GM12873 (cell line): ENCODE data around the gene NAALADL2.

Source experiments
- TF ChIP-seq, protein P1 (sequence below): IDR thresholded peaks from 2 replicates; pipeline ENCODE4 v1.5.1; 2012; ENCODE audit warnings: low read depth, mild to moderate bottlenecking, moderate library complexity, low read length, control low read depth; ENCODE audit not compliant: insufficient read depth; ENCODE audit errors: missing control alignments

Gene NAALADL2

GRCh38 chr3:175606650-175607318 lies 747.6 kb downstream of the NAALADL2 start:
- TF ChIP-seq, protein P1, sequence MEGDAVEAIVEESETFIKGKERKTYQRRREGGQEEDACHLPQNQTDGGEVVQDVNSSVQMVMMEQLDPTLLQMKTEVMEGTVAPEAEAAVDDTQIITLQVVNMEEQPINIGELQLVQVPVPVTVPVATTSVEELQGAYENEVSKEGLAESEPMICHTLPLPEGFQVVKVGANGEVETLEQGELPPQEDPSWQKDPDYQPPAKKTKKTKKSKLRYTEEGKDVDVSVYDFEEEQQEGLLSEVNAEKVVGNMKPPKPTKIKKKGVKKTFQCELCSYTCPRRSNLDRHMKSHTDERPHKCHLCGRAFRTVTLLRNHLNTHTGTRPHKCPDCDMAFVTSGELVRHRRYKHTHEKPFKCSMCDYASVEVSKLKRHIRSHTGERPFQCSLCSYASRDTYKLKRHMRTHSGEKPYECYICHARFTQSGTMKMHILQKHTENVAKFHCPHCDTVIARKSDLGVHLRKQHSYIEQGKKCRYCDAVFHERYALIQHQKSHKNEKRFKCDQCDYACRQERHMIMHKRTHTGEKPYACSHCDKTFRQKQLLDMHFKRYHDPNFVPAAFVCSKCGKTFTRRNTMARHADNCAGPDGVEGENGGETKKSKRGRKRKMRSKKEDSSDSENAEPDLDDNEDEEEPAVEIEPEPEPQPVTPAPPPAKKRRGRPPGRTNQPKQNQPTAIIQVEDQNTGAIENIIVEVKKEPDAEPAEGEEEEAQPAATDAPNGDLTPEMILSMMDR, result no peak

DNA sequence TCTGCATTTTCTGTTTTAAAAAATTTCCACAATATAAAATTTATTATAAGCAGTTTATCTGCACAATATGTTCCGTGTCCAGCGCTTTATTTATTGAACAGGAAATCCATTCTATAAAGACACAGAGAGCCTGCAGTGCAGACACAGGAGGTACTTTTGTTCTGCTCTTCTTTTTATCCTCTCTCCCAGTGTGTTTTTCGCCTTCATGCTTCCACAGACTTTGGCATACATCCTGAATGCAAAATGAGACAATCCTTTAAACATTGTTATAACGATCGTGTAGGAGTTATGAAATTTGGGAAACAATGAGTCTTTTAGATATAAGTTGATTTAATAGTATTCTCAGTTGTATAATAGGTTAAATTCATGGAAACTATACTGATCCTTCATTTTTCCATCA lies 749.2 kb downstream of the NAALADL2 start:
- TF ChIP-seq, protein P1, result no peak

- TF ChIP-seq, protein P1, result no peak
These were observed 749.8 kb downstream of the NAALADL2 start for GRCh38 chr3:175608911-175609310.

DNA sequence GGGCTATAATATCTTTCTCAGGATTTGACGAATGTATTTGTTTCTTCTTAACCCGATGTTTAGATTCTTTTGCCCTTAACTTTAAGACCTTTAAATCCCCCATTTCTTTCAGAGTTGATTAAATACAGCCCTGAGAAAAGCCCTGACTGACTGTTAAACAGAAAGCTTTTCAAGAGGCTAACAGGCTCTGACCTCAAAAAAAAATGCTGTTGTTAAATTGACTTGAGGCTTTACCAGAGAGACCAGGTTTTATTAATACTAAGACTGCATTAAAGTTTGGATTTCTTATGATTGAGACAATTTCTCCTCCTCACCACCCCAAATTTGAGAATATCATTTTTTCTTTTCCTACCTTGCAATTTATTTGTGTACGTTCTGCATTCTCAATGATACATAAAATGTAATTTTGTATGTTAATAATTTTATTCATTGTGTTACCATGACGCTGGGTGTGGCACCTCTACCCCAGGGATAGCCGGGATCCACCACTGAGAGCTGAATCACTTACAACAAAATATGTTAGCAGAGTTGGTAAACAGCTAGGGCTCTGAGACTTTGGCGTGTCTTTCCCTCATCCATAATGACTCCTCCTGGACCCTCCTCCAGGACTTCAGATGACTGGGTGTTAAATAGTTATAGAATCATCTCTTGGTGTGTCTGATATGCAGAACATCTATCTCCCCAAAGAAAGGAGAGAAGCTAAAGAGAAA lies 753.5 kb downstream of the NAALADL2 start:
- TF ChIP-seq, protein P1, result no peak

- TF ChIP-seq, protein P1, result no peak
These were observed 758.1 kb downstream of the NAALADL2 start for GRCh38 chr3:175617247-175617646.

- TF ChIP-seq, protein P1, result no peak
These were observed 760.2 kb downstream of the NAALADL2 start for GRCh38 chr3:175619369-175619768.

GRCh38 chr3:175620093-175620492 lies 761.0 kb downstream of the NAALADL2 start:
- TF ChIP-seq, protein P1, result no peak
